Measurements from ENCODE around the gene SCEL. TPM values are rescaled to one million over a fixed set of nuclear protein-coding genes. Genes with fewer than 3 reads are reported as not detected.

The SCEL gene
- total and polyA plus RNA-seq, 2 of the 4 experiments (the other 2 are of a cell fraction) = not detected

DNA sequence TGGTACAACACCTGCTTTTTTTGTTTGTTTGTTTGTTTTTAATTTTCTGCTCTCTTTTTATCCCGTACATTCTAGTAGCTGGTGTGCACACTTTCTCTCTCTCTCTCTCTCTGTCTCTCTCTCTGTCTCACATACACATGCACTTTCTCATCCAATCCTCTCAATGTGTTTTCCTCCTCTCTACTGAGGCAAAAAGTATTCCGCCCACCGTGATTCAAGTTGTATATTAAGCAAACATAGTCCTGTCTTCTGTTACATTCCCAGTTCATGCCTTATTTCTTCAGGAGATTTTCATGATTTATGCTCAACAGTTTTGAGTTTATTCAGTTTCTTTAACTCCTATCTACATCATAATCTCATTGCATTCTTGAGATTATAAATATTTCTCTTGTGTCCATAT, 38.2 kb upstream of the SCEL start:
- H2AFZ ChIP-seq (replicated peaks; ENCODE audit: low read length, poor library complexity) = no peak overlapping the region
- H2AK5ac ChIP-seq (ENCODE audit: low read depth, low read length) = no peak overlapping the region
- no peaks in the 10 kb centered on the region for H3K9me1 ChIP-seq (ENCODE audit: insufficient read depth, low read length)
- H3K27ac ChIP-seq (ENCODE audit: insufficient read depth, low read length) = no peak overlapping the region
- H3K4me1 ChIP-seq (ENCODE audit: control insufficient read depth, insufficient read depth, low read length) = no peaks in the 10 kb centered on the region
- DNase-seq (no peak), ATAC-seq (ENCODE audit: low read depth) (no peak)
- POLR2A ChIA-PET (ENCODE audit: unreplicated experiment) = no interaction called here
- H3K4me2 ChIP-seq (ENCODE audit: low read depth, low read length) = no peak overlapping the region
- H3K4me3 ChIP-seq (ENCODE audit: insufficient read depth, low read depth, low read length) = no peak overlapping the region
- in situ Hi-C loops (cut with MboI; ENCODE audit: low sequenced_read_pairs) = no loop called here
- H3K79me1 ChIP-seq (ENCODE audit: low read depth in 1 of 2, low read length in 2 of 2) = no peaks in the 10 kb centered on the region
- intact Hi-C loops (cut with micrococcal nuclease) = no loop called here
- no peaks in the 10 kb centered on the region for H3K9me3 ChIP-seq (ENCODE audit: control insufficient read depth, insufficient read depth, low read length)
- H3K18ac ChIP-seq (ENCODE audit: low read depth, low read length) = no peak overlapping the region
- H2BK120ac ChIP-seq (ENCODE audit: low read depth, low read length) = no peak overlapping the region
- peaks cover 3% of the 10 kb centered on the region for H3K27me3 ChIP-seq (ENCODE audit: control insufficient read depth, insufficient read depth, low read length)
- no peak overlapping the region for H2BK15ac ChIP-seq (ENCODE audit: low read depth, low read length)
- 83% methylated on average over 2 of the region's 3 CpGs; no CpG with 5 or more reads in 1 of the 2 experiments for WGBS, 2 experiments (ENCODE audit: extremely low coverage in 2 of 2, insufficient read length in 1 of 2)
- no peak overlapping the region for H3K14ac ChIP-seq (replicated peaks; ENCODE audit: low read depth, low read length)
- no peaks in the 10 kb centered on the region for H4K20me1 ChIP-seq (ENCODE audit: insufficient read depth, low read length)
- no peaks in the 10 kb centered on the region for H3K36me3 ChIP-seq (ENCODE audit: control insufficient read depth, insufficient read depth, low read length)
- no peak for TF ChIP-seq FOS (IDR thresholded peaks at IDR 0.05; ENCODE audit: low read depth, low read length)
- TF ChIP-seq POLR2A (IDR thresholded peaks at IDR 0.05; ENCODE audit: low read depth, low read length) = no peak
- TF ChIP-seq, protein P1, sequence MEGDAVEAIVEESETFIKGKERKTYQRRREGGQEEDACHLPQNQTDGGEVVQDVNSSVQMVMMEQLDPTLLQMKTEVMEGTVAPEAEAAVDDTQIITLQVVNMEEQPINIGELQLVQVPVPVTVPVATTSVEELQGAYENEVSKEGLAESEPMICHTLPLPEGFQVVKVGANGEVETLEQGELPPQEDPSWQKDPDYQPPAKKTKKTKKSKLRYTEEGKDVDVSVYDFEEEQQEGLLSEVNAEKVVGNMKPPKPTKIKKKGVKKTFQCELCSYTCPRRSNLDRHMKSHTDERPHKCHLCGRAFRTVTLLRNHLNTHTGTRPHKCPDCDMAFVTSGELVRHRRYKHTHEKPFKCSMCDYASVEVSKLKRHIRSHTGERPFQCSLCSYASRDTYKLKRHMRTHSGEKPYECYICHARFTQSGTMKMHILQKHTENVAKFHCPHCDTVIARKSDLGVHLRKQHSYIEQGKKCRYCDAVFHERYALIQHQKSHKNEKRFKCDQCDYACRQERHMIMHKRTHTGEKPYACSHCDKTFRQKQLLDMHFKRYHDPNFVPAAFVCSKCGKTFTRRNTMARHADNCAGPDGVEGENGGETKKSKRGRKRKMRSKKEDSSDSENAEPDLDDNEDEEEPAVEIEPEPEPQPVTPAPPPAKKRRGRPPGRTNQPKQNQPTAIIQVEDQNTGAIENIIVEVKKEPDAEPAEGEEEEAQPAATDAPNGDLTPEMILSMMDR (conservative IDR thresholded peaks at IDR 0.05; ENCODE audit: low read depth, low read length) = no peak
- no peak for TF ChIP-seq CHD1 (IDR thresholded peaks at IDR 0.05; ENCODE audit: low read depth, low read length)
- no peak for TF ChIP-seq NFE2L2 (IDR thresholded peaks at IDR 0.05; ENCODE audit: low read depth, low read length)
- TF ChIP-seq RCOR1 (IDR thresholded peaks at IDR 0.05; ENCODE audit: insufficient replicate concordance, low read length) = no peak
- no peak for TF ChIP-seq RAD21 (IDR thresholded peaks at IDR 0.05; ENCODE audit: low read length)
- TF ChIP-seq BHLHE40 (IDR thresholded peaks at IDR 0.05; ENCODE audit: low read depth, low read length) = no peak
- no peak for TF ChIP-seq SMC3 (IDR thresholded peaks at IDR 0.05; ENCODE audit: low read depth, low read length)
- TF ChIP-seq, protein P2, sequence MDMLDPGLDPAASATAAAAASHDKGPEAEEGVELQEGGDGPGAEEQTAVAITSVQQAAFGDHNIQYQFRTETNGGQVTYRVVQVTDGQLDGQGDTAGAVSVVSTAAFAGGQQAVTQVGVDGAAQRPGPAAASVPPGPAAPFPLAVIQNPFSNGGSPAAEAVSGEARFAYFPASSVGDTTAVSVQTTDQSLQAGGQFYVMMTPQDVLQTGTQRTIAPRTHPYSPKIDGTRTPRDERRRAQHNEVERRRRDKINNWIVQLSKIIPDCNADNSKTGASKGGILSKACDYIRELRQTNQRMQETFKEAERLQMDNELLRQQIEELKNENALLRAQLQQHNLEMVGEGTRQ (IDR thresholded peaks at IDR 0.05; ENCODE audit: low read depth, low read length) = no peak
- TF ChIP-seq MAFK (IDR thresholded peaks at IDR 0.05; ENCODE audit: low read depth, low read length) = no peak
- no peak for TF ChIP-seq RFX5 (IDR thresholded peaks at IDR 0.05; ENCODE audit: low read depth, low read length)
- TF ChIP-seq MAZ (IDR thresholded peaks at IDR 0.05; ENCODE audit: borderline replicate concordance, low read depth, low read length) = no peak
- TF ChIP-seq, protein P3, sequence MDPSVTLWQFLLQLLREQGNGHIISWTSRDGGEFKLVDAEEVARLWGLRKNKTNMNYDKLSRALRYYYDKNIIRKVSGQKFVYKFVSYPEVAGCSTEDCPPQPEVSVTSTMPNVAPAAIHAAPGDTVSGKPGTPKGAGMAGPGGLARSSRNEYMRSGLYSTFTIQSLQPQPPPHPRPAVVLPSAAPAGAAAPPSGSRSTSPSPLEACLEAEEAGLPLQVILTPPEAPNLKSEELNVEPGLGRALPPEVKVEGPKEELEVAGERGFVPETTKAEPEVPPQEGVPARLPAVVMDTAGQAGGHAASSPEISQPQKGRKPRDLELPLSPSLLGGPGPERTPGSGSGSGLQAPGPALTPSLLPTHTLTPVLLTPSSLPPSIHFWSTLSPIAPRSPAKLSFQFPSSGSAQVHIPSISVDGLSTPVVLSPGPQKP (IDR thresholded peaks at IDR 0.05; ENCODE audit: borderline replicate concordance, low read depth, low read length) = no peak
- TF ChIP-seq MXI1 (IDR thresholded peaks at IDR 0.05; ENCODE audit: borderline replicate concordance, low read depth, low read length) = no peak
- TF ChIP-seq CEBPB (IDR thresholded peaks at IDR 0.05; ENCODE audit: low read depth, low read length) = no peak
- no peak overlapping the region for H3K9ac ChIP-seq (ENCODE audit: low read depth, low read length)
- H3K56ac ChIP-seq (ENCODE audit: extremely low read depth, insufficient read depth, low read length) = no peak overlapping the region
- H2BK5ac ChIP-seq (ENCODE audit: low read depth, low read length, poor library complexity, severe bottlenecking) = no peak overlapping the region
- no peak overlapping the region for H4K8ac ChIP-seq (ENCODE audit: low read depth in 2 of 2, low read length in 2 of 2)
- H3K4ac ChIP-seq (ENCODE audit: low read depth, low read length) = no peak overlapping the region
- no peak overlapping the region for H2AK9ac ChIP-seq (replicated peaks; ENCODE audit: low read depth, low read length, poor library complexity)
- BruUV-seq (replicated peaks) = no TSS peak
- H2BK20ac ChIP-seq (ENCODE audit: low read depth, low read length) = no peak overlapping the region
- H4K5ac ChIP-seq (ENCODE audit: low read depth, low read length) = no peak overlapping the region
- H4K91ac ChIP-seq (ENCODE audit: insufficient read depth, low read depth, low read length) = no peak overlapping the region
- CTCF ChIA-PET = no interaction called here
- dilution Hi-C loops (cut with HindIII; ENCODE audit: low sequenced_read_pairs, unreplicated experiment) = no loop called here
- H3K23ac ChIP-seq (ENCODE audit: low read depth, low read length) = no peak overlapping the region

Measured in IMR-90 (cell line).